Measurements from ENCODE around the gene MAGI2.

The MAGI2 gene

GRCh38 chr7:78020136-78020873, 1433.2 kb downstream of the MAGI2 start:
- Histone ChIP-seq H3K27ac (ENCODE audit: poor library complexity, severe bottlenecking) (peak overlapping the region; percentile 20), H3K4me3 (ENCODE audit: severe bottlenecking) (peak overlapping the region; percentile 58)
- peak; percentile 47; the same call in 2 of the 3 replicates for ATAC-seq (ENCODE audit: low read depth)

GRCh38 chr7:78019447-78020135, 1433.9 kb downstream of the MAGI2 start:
- no peaks in the 10 kb centered on the region for H3K36me3 ChIP-seq (ENCODE audit: low read depth)
- no peaks in the 10 kb centered on the region for H3K4me1 ChIP-seq (ENCODE audit: insufficient read depth, poor library complexity, severe bottlenecking)
- DNase-seq (ENCODE audit: low spot score) (peak; percentile 75), ATAC-seq (ENCODE audit: low read depth) (peak; percentile 91)
- H3K27me3 ChIP-seq (ENCODE audit: insufficient read depth, poor library complexity, severe bottlenecking): peaks cover 7% of the 10 kb centered on the region
- H3K27ac ChIP-seq (ENCODE audit: poor library complexity, severe bottlenecking): peak overlapping the region; percentile 20
- no peak for TF ChIP-seq CTCF (IDR thresholded peaks at IDR 0.05; ENCODE audit: poor library complexity, severe bottlenecking)
- peak overlapping the region; percentile 58 for H3K4me3 ChIP-seq (ENCODE audit: severe bottlenecking)
- no peaks in the 10 kb centered on the region for H3K9me3 ChIP-seq (ENCODE audit: severe bottlenecking)

More at GRCh38 chr7:78020136-78020873, 1433.2 kb downstream of the MAGI2 start:
- no peak for DNase-seq (ENCODE audit: low spot score)
- TF ChIP-seq CTCF (IDR thresholded peaks at IDR 0.05; ENCODE audit: poor library complexity, severe bottlenecking): peak; percentile 92
- peaks cover 7% of the 10 kb centered on the region for H3K27me3 ChIP-seq (ENCODE audit: insufficient read depth, poor library complexity, severe bottlenecking)
- no peaks in the 10 kb centered on the region for H3K9me3 ChIP-seq (ENCODE audit: severe bottlenecking)
- no peaks in the 10 kb centered on the region for H3K36me3 ChIP-seq (ENCODE audit: low read depth)
- no peaks in the 10 kb centered on the region for H3K4me1 ChIP-seq (ENCODE audit: insufficient read depth, poor library complexity, severe bottlenecking)

GRCh38 chr7:78018641-78019446, 1434.6 kb downstream of the MAGI2 start:
- Histone ChIP-seq H3K27me3 (ENCODE audit: insufficient read depth, poor library complexity, severe bottlenecking) (peaks cover 7% of the 10 kb centered on the region), H3K9me3 (ENCODE audit: severe bottlenecking) (no peaks in the 10 kb centered on the region), H3K4me1 (ENCODE audit: insufficient read depth, poor library complexity, severe bottlenecking) (no peaks in the 10 kb centered on the region), H3K4me3 (ENCODE audit: severe bottlenecking) (peak overlapping the region; percentile 58), H3K36me3 (ENCODE audit: low read depth) (no peaks in the 10 kb centered on the region), H3K27ac (ENCODE audit: poor library complexity, severe bottlenecking) (no peak overlapping the region)
- no peak for DNase-seq (ENCODE audit: low spot score)
- no peak for ATAC-seq (ENCODE audit: low read depth)
- TF ChIP-seq CTCF (IDR thresholded peaks at IDR 0.05; ENCODE audit: poor library complexity, severe bottlenecking): no peak

- ATAC-seq (ENCODE audit: low read depth) (no peak), DNase-seq (ENCODE audit: low spot score) (no peak)
- TF ChIP-seq CTCF (IDR thresholded peaks at IDR 0.05; ENCODE audit: poor library complexity, severe bottlenecking): no peak
- H3K27ac ChIP-seq (ENCODE audit: poor library complexity, severe bottlenecking): no peak overlapping the region
- no peaks in the 10 kb centered on the region for H3K9me3 ChIP-seq (ENCODE audit: severe bottlenecking)
- no peaks in the 10 kb centered on the region for H3K36me3 ChIP-seq (ENCODE audit: low read depth)
- no peaks in the 10 kb centered on the region for H3K4me1 ChIP-seq (ENCODE audit: insufficient read depth, poor library complexity, severe bottlenecking)
- peaks cover 7% of the 10 kb centered on the region for H3K27me3 ChIP-seq (ENCODE audit: insufficient read depth, poor library complexity, severe bottlenecking)
- H3K4me3 ChIP-seq (ENCODE audit: severe bottlenecking): no peak overlapping the region
Observed at GRCh38 chr7:78017591-78018100, 1435.8 kb downstream of the MAGI2 start.
